Astrocyte (in vitro differentiated cells and primary cell): Measurements from ENCODE around the gene CASP2. TPM values are rescaled to one million over a fixed set of nuclear protein-coding genes. Genes with fewer than 3 reads are reported as not detected.
"Not testable (repeated sequence)": the region's sequence is repeated elsewhere in the genome, so short reads cannot be mapped to it uniquely, and the experiment has no call there.

ENCODE experiments used
- DNase-seq: peaks from one replicate; pipeline ENCODE4 v3.0.0-alpha.2; 2010; ENCODE audit warnings: low read depth
- FAIRE-seq: peaks from 2 replicates; lab custom pipeline; 2011; peaks lifted over from hg19 to GRCh38; lab: Jason Lieb, UNC
- H2AFZ ChIP-seq: 2 replicates; pipeline ENCODE4 v1.6.0; 2012; ENCODE audit warnings: low read depth, low read length, inconsistent platforms
- H3K27ac ChIP-seq: 2 replicates; pipeline ENCODE4 v1.5.1; 2011; ENCODE audit warnings: low read depth, low read length, inconsistent platforms
- H3K27me3 ChIP-seq: 2 replicates; pipeline ENCODE4 v1.6.0; 2011; ENCODE audit warnings: low read length, inconsistent platforms; ENCODE audit not compliant: insufficient read depth
- H3K36me3 ChIP-seq: 2 replicates; pipeline ENCODE4 v1.5.1; 2011; ENCODE audit warnings: low read length, inconsistent platforms; ENCODE audit not compliant: insufficient read depth
- H3K4me1 ChIP-seq: 2 replicates; pipeline ENCODE4 v1.5.1; 2011; ENCODE audit warnings: low read length, inconsistent platforms; ENCODE audit not compliant: insufficient read depth
- H3K4me2 ChIP-seq: 2 replicates; pipeline ENCODE4 v1.6.0; 2012; ENCODE audit warnings: low read length, inconsistent platforms
- H3K4me3 ChIP-seq: 2 replicates; pipeline ENCODE4 v1.5.1; 2011; ENCODE audit warnings: low read depth, mild to moderate bottlenecking, low read length, inconsistent platforms; ENCODE audit not compliant: insufficient read depth
- H3K79me2 ChIP-seq: 2 replicates; pipeline ENCODE4 v1.6.0; 2012; ENCODE audit warnings: mild to moderate bottlenecking, low read length, inconsistent platforms; ENCODE audit not compliant: insufficient read depth
- H3K9ac ChIP-seq: 2 replicates; pipeline ENCODE4 v1.6.0; 2012; ENCODE audit warnings: mild to moderate bottlenecking, low read length, inconsistent platforms
- H3K9me3 ChIP-seq: 2 replicates; pipeline ENCODE4 v1.5.1; 2012; ENCODE audit warnings: low read depth, mild to moderate bottlenecking, low read length, inconsistent platforms; ENCODE audit not compliant: insufficient read depth
- H4K20me1 ChIP-seq: 2 replicates; pipeline ENCODE4 v1.6.0; 2012; ENCODE audit warnings: low read length, inconsistent platforms; ENCODE audit not compliant: insufficient read depth
- H3K27ac Mint-ChIP-seq: one replicate; pipeline ENCODE4 v1.8.0; 2021; ENCODE audit warnings: mild to moderate bottlenecking, mixed read lengths; ENCODE audit not compliant: unreplicated experiment
- H3K27me3 Mint-ChIP-seq: one replicate; pipeline ENCODE4 v1.8.0; 2021; ENCODE audit warnings: low read depth, mixed read lengths; ENCODE audit not compliant: unreplicated experiment
- H3K36me3 Mint-ChIP-seq: one replicate; pipeline ENCODE4 v1.8.0; 2021; ENCODE audit warnings: low read depth, mixed read lengths; ENCODE audit not compliant: unreplicated experiment
- H3K4me1 Mint-ChIP-seq: one replicate; pipeline ENCODE4 v1.8.0; 2021; ENCODE audit warnings: low read depth, mixed read lengths; ENCODE audit not compliant: unreplicated experiment
- H3K4me3 Mint-ChIP-seq: one replicate; pipeline ENCODE4 v1.8.0; 2021; ENCODE audit warnings: mild to moderate bottlenecking, moderate library complexity, mixed read lengths; ENCODE audit not compliant: unreplicated experiment
- H3K9me3 Mint-ChIP-seq: one replicate; pipeline ENCODE4 v1.8.0; 2021; ENCODE audit warnings: mild to moderate bottlenecking, mixed read lengths; ENCODE audit not compliant: unreplicated experiment
- CTCF ChIP-seq: IDR thresholded peaks from 2 replicates; pipeline ENCODE4 v1.5.1; 2011; ENCODE audit warnings: low read depth, mild to moderate bottlenecking, inconsistent platforms, low read length, moderate library complexity; ENCODE audit not compliant: insufficient read depth
- EZH2 ChIP-seq: IDR thresholded peaks from 2 replicates; pipeline ENCODE4 v1.6.1; 2012; ENCODE audit warnings: mild to moderate bottlenecking, low read length, inconsistent platforms; ENCODE audit not compliant: insufficient read depth
- total RNA-seq: library from RNA; stranded (reverse); gene quantifications from 2 replicates; pipeline ENCODE4 v1.2.1, GENCODE V29; 2021

The CASP2 gene
- total RNA-seq, 1 donor from 2014 or later, result 38.0 TPM

- Mint-ChIP-seq H3K4me1 (peaks cover 4% of the 10 kb centered on the region), H3K4me3 (peak overlapping the region; percentile 75), H3K36me3 (no peaks in the 10 kb centered on the region), H3K27me3 (no peaks in the 10 kb centered on the region), H3K27ac (no peak overlapping the region), H3K9me3 (no peaks in the 10 kb centered on the region)
- Histone ChIP-seq H3K9me3 (no peaks in the 10 kb centered on the region), H3K4me2 (no peak overlapping the region), H2AFZ (no peak overlapping the region), H3K9ac (no peak overlapping the region), H3K4me1 (no peaks in the 10 kb centered on the region), H3K27me3 (no peaks in the 10 kb centered on the region), H3K36me3 (no peaks in the 10 kb centered on the region), H4K20me1 (no peaks in the 10 kb centered on the region), H3K4me3 (no peak overlapping the region), H3K79me2 (peaks cover 4% of the 10 kb centered on the region), H3K27ac (no peak overlapping the region)
- TF ChIP-seq EZH2, result no peak
- TF ChIP-seq CTCF, result no peak
- DNase-seq (no peak), FAIRE-seq (no peak)
Measured at GRCh38 chr7:143261901-143262300, 26.2 kb upstream of the CASP2 start.

- peak within 1 kb of the TSS; percentile 83 for H3K4me3 ChIP-seq
- H4K20me1 ChIP-seq, result no peaks in the 10 kb centered on the region
- H3K27ac ChIP-seq, result peak within 1 kb of the TSS; percentile 34
- peaks cover 9% of the 10 kb centered on the region for H3K36me3 ChIP-seq
- H3K9me3 ChIP-seq, result no peaks in the 10 kb centered on the region
- Mint-ChIP-seq H3K27me3 (no peaks in the 10 kb centered on the region), H3K4me3 (peak within 1 kb of the TSS; percentile 93), H3K27ac (no peak within 1 kb of the TSS), H3K4me1 (peaks cover 4% of the 10 kb centered on the region), H3K9me3 (no peaks in the 10 kb centered on the region), H3K36me3 (no peaks in the 10 kb centered on the region)
- peak within 1 kb of the TSS; percentile 95 for H3K4me2 ChIP-seq
- peak within 1 kb of the TSS; percentile 84 for H3K9ac ChIP-seq
- H2AFZ ChIP-seq, result peak within 1 kb of the TSS; percentile 93
- H3K27me3 ChIP-seq, result no peaks in the 10 kb centered on the region
- no peak for TF ChIP-seq CTCF
- TF ChIP-seq EZH2, result no peak
- peaks cover 4% of the 10 kb centered on the region for H3K79me2 ChIP-seq
- FAIRE-seq (no peak), DNase-seq (peak; percentile 46)
- no peaks in the 10 kb centered on the region for H3K4me1 ChIP-seq
Measured at GRCh38 chr7:143263266-143264195, 24.6 kb upstream of the CASP2 start, which contains the start of gene GSTK1. TSS of gene GSTK1 (plus strand) at chr7:143263441. CDS start at chr7:143263514, 73 bp downstream.

- FAIRE-seq, DNase-seq, H4K20me1 ChIP-seq, H3K27ac ChIP-seq, H3K36me3 Mint-ChIP-seq, H3K9me3 Mint-ChIP-seq, H3K79me2 ChIP-seq, H3K27ac Mint-ChIP-seq, H3K9me3 ChIP-seq, H3K4me1 Mint-ChIP-seq, H3K27me3 ChIP-seq, H3K27me3 Mint-ChIP-seq, H3K4me1 ChIP-seq: not testable (repeated sequence)
- H3K4me2 ChIP-seq, result peak overlapping the region; percentile 95
- peak overlapping the region; percentile 93 for H2AFZ ChIP-seq
- H3K4me3 ChIP-seq, result peak overlapping the region; percentile 83
- H3K36me3 ChIP-seq, result peaks cover 11% of the 10 kb centered on the region
- peak overlapping the region; percentile 84 for H3K9ac ChIP-seq
- H3K4me3 Mint-ChIP-seq, result peak overlapping the region; percentile 93
Measured at GRCh38 chr7:143264196-143264568, 24.0 kb upstream of the CASP2 start.
